GM13977 (cell line): ENCODE results near the gene KIF1B.

ENCODE experiments used
- DNase-seq: peaks from one replicate; pipeline ENCODE4 v3.0.0; 2012; ENCODE audit warnings: low spot score
- CTCF ChIP-seq: IDR thresholded peaks from 2 replicates; pipeline ENCODE4 v1.5.1; 2012; ENCODE audit warnings: mild to moderate bottlenecking, control low read depth; ENCODE audit not compliant: insufficient read depth; ENCODE audit errors: extremely low read depth, missing control alignments
- in situ Hi-C: fragments of 300-500 bp; cut with MboI; formaldehyde crosslinking; loops from one replicate; pipeline ENCODE4 v1.12.0; 2022; ENCODE audit warnings: low sequenced_read_pairs, low pct_unique_long_range_greater_than_20kb, mixed read lengths, inconsistent platforms; ENCODE audit not compliant: unreplicated experiment

KIF1B gene

GRCh38 chr1:10328180-10328963 lies 118.0 kb downstream of the KIF1B start:
- TF ChIP-seq CTCF: no peak
- DNase-seq: no peak
- in situ Hi-C loops: no loop called here

- no peak for TF ChIP-seq CTCF
- in situ Hi-C loops: no loop called here
- DNase-seq: no peak
Observed at GRCh38 chr1:10337436-10337835, 127.1 kb downstream of the KIF1B start.

- in situ Hi-C loops: no loop called here
- peak; percentile 78 for TF ChIP-seq CTCF
- DNase-seq: peak; percentile 68
Observed at GRCh38 chr1:10338047-10338446, 127.7 kb downstream of the KIF1B start.

GRCh38 chr1:10338611-10339010 lies 128.2 kb downstream of the KIF1B start:
- TF ChIP-seq CTCF: no peak
- no peak for DNase-seq
- in situ Hi-C loops: no loop called here

- in situ Hi-C loops: no loop called here
- no peak for DNase-seq
- TF ChIP-seq CTCF: no peak
Observed at GRCh38 chr1:10339036-10339567, 128.7 kb downstream of the KIF1B start.

- DNase-seq: no peak
- no peak for TF ChIP-seq CTCF
- in situ Hi-C loops: no loop called here
Observed at GRCh38 chr1:10339815-10340214, 129.4 kb downstream of the KIF1B start.
